Stimulated activated CD4-positive, alpha-beta T cell treated with anti-CD3 and anti-CD28 coated beads, Interleukin-1b, Interleukin-23, amount 100 ng/mL, for 1 hour (primary cell): ENCODE measurements around the gene ABCD1.
"Not testable (repeated sequence)": the region's sequence is repeated elsewhere in the genome, so short reads cannot be mapped to it uniquely, and the experiment has no call there.

Source experiments
- DNase-seq, 2 donors: peaks; one replicate each; pipeline ENCODE4 v3.0.0-alpha.2; 2020; ENCODE audit warnings: low read depth in 2 of 2

ABCD1 gene

DNA sequence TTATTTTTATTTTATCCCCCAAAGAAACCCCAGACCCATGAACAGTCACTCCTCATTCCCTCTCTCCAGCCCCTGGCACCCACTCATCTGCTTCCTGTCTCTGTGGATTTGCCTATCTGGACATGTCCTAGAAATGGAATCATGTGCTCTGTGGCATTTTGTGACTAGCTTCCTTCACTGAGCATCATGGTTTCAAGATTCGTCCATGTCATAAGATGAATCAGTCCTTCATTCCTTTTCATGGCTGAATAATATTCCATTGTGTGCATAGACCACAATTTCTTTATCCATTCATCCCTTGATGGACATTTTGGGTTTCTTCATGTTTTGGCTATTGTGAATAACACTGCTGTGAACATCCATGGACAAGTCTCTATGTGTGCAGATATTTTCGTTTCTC lies 10.2 kb downstream of the ABCD1 start:
- DNase-seq = no peak

DNA sequence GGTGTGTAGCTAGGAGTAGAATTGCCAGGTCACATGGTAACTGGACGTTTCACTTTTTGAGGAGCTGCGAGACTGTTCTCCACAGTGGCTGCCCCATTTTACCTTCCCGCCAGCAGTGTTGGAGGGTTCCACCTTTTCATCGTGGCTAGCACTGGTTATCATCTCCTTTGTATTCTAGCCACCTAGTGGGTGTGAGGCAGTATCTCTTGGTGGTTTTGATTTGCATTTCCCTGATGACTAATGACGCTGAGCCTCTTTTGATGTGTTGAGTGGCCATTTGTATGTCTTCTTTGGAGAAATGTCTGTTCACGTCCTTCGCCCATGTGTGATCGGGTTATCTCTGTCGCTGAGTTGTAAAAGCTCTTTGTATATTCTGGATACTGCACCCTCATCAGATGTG lies 10.6 kb downstream of the ABCD1 start:
- DNase-seq = no peak

DNA sequence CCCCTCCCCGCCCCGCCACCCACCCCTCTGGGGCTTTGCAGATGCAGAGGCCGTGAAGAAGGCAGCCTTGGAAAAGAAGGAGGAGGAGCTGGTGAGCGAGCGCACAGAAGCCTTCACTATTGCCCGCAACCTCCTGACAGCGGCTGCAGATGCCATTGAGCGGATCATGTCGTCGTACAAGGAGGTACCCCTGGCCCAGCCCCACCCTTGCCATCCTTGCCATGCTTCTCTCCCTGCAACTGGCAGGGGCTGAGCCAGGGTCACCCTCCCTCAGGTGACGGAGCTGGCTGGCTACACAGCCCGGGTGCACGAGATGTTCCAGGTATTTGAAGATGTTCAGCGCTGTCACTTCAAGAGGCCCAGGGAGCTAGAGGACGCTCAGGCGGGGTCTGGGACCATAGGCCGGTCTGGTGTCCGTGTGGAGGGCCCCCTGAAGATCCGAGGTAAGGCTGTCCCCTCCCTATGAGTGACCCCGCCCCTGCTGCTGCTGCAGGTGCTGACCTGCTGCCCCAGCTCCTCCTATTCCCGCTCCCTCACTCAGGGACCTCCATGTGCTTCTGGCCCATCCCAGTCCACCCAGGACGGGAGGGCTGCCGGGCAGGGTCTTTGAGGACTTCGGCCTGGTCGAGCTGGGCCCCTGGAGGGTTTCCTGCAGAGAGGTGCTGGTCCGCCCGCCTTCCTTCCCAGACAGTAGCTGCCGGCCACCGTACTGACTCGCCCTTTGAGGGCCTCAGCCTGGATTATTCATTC lies 11.6 kb downstream of the ABCD1 start:
- DNase-seq = no peak

DNA sequence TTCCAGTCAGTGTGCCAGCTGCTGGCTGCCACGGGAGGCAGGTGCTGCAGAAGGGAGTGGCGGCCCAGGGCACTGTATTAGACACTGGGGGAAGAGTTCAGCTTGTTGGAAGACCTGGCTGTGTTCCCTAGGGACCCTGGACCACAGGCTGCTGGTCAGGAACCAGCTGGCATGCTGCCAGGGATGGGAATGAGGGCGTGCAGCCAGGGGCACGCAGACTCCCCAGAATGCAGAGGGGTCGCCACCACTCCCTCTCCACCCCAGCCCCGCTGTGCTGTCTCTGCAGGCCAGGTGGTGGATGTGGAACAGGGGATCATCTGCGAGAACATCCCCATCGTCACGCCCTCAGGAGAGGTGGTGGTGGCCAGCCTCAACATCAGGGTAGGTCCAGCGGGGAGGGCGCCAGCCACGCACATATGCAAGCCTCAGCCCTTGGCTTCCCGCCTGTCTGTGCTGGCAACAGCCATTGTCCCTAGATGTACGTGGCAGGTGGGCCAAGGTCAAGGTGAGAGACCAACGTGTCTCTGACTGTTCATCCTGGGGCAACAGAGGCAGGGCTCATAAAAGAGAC lies 12.3 kb downstream of the ABCD1 start:
- DNase-seq = no peak

DNA sequence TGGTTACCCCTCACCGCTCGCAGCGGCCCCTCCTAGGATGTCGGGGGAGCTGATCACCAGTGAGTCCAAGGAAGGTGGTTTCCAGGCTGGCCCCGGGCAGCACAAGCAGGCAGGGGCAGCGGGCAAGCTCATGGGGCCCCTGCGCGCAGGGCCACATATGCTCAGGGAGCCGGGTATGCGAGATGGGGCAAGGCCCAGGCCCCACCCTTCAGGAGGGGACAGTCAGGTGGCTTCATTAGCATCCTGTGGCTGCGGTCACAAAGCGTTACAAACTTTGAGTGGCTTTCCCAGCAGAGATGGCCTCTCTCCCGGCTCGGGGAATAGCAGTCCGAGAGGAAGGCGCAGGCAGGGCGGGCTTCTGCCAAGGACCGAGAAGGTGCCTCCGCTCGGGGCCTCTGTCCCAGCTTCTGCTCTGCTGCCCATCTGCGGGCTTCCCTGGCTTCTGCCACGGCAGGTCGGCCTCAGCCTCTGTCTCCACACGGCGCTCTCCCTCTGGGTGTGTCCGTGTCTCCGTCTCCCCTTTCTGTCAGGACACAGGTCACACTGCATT lies 13.5 kb downstream of the ABCD1 start:
- DNase-seq = no peak

DNA sequence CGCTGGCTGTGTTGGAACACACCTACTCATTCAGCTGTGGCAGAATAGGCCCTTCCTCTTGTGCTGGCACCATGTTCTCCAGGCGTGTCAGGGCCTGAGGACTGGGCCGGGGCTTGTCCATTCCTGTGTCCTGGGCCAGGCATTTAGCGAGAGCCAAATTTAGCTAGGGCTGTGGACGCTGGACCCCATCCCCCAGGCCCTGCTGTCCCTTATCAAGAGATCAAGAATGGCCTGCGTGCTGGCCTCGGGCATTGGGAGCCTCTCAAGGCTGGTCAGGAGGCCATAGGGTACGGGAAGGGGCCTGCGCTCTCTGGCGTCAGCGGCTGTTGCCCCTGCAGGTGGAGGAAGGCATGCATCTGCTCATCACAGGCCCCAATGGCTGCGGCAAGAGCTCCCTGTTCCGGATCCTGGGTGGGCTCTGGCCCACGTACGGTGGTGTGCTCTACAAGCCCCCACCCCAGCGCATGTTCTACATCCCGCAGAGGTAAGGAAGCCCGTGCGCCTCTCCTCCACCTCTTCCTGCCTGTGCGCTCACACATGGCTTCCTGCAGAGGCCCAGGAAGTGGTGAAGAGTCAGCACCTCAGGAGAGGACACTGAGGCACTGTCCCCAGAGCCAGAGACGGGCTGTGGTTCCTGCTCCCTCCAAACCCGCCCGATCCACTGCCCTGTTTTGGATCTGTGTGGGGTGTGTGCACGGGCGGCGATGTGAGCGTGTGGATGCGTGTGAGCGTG lies 15.3 kb downstream of the ABCD1 start:
- no peak for DNase-seq

DNA sequence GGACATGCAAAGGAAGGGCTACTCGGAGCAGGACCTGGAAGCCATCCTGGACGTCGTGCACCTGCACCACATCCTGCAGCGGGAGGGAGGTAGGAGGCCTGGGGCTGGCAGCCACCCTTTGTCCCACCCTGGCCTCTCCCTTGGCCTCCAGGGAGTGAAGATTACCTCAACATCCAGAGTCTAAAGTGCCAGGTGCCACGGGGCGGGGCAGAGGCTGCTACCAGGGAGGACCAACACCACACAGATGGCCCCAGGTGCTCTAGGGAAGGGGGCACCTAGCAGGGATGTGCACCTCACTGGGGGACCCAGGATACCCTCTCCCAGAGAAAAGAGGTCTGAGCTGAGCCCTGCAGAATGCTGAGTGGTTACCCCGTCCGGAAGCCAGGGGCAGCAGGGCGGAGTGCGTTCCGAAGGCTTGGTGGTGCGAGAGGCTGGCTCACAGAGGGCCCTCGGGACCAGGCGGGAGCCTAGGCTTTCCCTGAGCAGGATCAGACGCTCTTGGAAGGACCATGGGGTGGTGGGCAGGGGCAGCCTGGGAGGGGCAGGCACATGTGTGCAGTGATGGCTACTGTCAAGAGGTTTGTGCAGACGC lies 16.1 kb downstream of the ABCD1 start:
- DNase-seq = no peak

DNA sequence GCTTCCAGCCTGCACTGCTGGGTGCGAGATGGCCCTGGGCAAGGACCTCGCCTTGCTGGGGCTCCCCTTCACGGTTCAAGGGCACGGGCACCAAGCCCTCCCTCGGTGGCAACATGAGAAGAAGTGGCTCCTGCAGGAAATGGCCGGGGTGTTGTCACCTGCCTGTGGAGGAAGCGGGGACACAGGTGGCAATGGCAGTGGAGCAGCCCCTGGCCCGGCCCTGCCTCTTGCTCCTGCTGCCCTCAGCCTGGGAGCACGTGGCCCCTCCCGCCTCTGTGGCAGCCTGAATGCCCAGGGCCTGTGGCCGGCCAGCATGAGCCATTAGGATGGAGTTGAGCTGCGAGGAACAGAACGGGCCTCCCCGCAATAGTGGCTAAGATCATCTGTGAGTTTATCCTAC lies 16.8 kb downstream of the ABCD1 start:
- no peak for DNase-seq

DNA sequence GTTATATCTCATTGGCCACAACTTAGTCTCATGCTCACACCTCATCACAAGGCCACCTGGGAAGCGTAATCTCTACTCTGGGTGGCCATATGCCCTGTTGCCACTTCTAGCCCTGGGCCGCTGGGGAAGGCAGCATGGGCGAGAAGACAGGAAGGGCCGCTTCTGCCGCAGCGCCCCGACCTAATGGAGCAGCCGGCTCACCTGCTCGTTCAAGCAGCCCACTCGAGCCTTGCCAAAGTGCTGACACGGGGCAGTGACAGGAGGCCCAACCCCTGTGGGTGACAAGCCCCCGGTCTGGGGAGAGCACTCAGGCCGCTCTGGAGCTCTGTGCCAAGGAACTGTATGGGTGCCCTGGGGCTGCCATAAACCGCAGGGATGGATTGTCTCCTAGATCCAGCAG lies 17.5 kb downstream of the ABCD1 start:
- not testable (repeated sequence) for DNase-seq

GRCh38 chrX:153742796-153743467 lies 18.3 kb downstream of the ABCD1 start:
- not testable (repeated sequence) for DNase-seq

- DNase-seq = not testable (repeated sequence)
Observed at GRCh38 chrX:153743468-153744209, 19.0 kb downstream of the ABCD1 start.

DNA sequence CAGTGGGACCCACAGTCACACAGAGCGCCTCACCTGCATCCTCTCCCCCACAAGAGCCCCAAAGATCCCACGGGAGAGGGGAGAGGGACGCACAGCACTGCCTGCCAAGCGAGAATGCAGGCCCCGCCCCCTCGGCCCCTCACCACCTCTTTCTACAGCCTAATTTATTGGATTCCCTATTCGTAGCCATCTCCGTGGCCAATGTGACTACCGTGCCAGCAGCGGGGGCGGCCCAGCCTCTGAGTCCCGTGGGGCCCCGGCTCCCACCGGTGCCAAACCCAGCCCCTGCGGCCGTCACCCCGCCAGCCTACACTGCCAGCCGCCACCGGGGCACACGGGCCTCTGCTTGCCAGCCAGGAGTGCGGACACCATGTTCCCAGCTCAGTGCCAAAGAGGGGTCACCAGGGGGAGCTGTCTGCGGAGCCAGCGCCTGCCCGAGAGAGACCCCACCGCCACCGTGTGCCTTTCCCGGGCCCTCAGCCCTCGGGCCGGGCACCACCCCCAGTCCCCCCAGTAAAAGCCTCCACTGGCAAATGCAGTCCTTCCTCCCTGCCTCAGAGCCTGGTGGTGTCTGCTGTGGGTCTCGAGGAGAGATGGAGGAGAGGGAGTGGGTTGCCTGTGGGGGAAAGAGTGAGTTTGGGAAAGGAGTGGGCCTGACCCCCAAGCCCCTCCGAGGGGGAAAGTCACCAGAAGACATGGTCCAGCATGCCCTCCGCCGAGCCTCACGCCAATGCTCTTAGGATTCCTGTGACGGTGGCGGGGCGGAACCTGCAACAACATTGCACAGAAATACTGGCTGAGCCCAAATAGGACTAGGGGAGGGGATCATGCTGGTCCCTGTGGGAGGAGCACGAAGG lies 19.8 kb downstream of the ABCD1 start:
- no peak for DNase-seq

GRCh38 chrX:153745067-153745433 lies 20.4 kb downstream of the ABCD1 start:
- not testable (repeated sequence) for DNase-seq

GRCh38 chrX:153746359-153746758 lies 21.7 kb downstream of the ABCD1 start:
- DNase-seq = no peak

GRCh38 chrX:153746991-153747390 lies 22.3 kb downstream of the ABCD1 start:
- not testable (repeated sequence) for DNase-seq

DNA sequence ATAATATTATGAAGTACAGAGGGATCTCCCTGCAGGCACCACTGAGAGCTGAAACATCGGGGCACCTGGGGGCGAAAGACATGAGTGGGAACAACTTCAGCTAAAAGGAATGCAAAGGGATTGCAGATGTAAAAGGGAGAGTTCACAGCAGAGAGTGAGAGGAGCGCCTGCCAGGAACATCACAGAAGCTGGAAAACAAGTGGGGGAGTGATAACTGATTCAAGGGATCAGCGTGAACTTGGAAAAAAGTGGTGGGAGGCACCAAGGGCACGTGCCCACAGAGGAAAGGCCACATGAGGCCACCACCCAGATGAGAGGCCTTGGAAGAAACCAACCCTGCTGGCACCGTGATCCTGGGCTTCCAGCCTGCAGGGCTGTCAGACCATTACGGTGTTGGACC lies 24.4 kb downstream of the ABCD1 start:
- not testable (repeated sequence) for DNase-seq

DNA sequence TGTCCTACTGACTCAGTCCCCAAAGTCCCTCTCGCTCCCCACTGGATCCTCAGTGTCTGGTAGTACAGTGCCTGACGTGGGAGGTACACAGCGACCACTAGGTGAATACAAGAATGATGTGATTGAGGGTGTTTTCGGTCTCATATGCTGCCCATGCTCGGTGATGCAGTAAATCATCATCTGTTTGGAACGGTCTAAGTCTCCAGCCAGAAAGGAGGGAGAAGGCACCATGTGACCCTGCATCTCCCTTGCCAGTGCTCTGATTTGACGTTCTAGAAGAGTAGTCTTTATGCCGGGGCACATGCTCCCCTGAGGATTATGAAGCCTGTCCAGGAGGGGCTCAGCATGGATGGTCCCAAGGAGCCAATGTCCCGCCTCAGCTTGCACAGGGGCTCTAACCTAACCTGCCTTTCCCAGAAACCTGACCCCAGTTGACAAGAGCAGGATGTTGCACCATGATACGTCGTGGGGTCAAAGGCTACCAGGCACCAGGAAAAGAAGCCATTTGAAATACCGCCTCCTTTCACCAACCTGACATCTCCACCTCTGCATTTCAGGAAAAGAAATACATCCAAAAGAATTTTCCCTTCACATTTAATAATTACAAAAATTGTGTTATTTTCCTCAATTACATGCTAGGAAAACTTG lies 25.6 kb downstream of the ABCD1 start:
- DNase-seq = no peak

- DNase-seq = no peak
Observed at GRCh38 chrX:153755136-153755535, 30.5 kb downstream of the ABCD1 start.

DNA sequence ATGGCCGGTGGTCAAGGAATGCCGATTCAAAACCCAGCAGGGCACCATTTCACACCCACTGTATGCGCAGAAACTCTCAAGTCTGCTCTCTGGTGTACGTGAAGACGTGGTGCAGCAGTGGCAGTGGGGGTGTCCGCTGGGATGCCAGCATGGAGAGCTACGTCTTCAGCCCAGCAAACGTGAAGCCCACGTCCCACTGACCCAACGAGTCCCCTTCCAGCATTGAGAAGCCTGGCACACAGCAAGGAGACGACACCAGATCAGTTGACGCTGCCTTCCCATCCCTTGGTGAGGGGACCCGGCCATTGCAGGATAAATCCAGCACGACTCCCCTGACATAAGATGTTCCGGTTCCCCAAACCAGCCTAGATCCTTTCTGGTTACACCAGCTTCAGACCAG lies 37.2 kb downstream of the ABCD1 start:
- no peak for DNase-seq
